ENCODE measurements around the gene TPSD1. TPM values are rescaled to one million over a fixed set of nuclear protein-coding genes. Genes with fewer than 3 reads are reported as not detected.
"Not testable (repeated sequence)": the region's sequence is repeated elsewhere in the genome, so short reads cannot be mapped to it uniquely, and the experiment has no call there.

TPSD1 gene
- total and polyA plus RNA-seq, 2 donors (not counting 1 experiment from before 2014, with no cell fraction given): not detected

- H4K20me1 ChIP-seq (ENCODE audit: control insufficient read depth, insufficient read depth, low read length, poor library complexity, severe bottlenecking); H3K4me3 Mint-ChIP-seq; H3K4me1 Mint-ChIP-seq; H3K4me3 ChIP-seq (ENCODE audit: control extremely low read depth in 1 of 5, extremely low read depth in 1 of 5, insufficient read depth in 1 of 5, low read depth in 2 of 5, low read length in 4 of 5); H3K9ac ChIP-seq (ENCODE audit: low read length); H3K27ac ChIP-seq (ENCODE audit: low read length in 2 of 2); H3K36me3 ChIP-seq (replicated peaks in 1 of 2; ENCODE audit: control extremely low read depth in 1 of 2, control insufficient read depth in 1 of 2, extremely low read depth in 1 of 2, insufficient read depth in 2 of 2, low read length in 1 of 2); CTCF ChIA-PET; H3K9me3 ChIP-seq (ENCODE audit: control extremely low read depth in 1 of 3, control insufficient read depth in 2 of 3, insufficient read depth in 1 of 3, low read length in 2 of 3); ATAC-seq (ENCODE audit: low read depth); intact Hi-C loops (cut with micrococcal nuclease); POLR2A ChIA-PET; DNase-seq; H3K4me2 ChIP-seq (replicated peaks; ENCODE audit: low read depth, low read length, poor library complexity, severe bottlenecking); H3K9me3 Mint-ChIP-seq (ENCODE audit: insufficient read depth); H3K4me1 ChIP-seq (ENCODE audit: control insufficient read depth in 2 of 2, insufficient read depth in 2 of 2, low read length in 2 of 2); H3K79me2 ChIP-seq (ENCODE audit: control insufficient read depth, insufficient read depth, low read length); H2AFZ ChIP-seq (ENCODE audit: insufficient read depth, low read depth, low read length, poor library complexity, severe bottlenecking); H3K27ac Mint-ChIP-seq: not testable (repeated sequence)
- 85% methylated on average over 14 of the region's 23 CpGs for WGBS (ENCODE audit: insufficient coverage)
- peaks cover 0 to 40% (median 8%) of the 10 kb centered on the region in 4 experiments for H3K27me3 ChIP-seq (replicated peaks in 1 of 4; ENCODE audit: control extremely low read depth in 1 of 4, control insufficient read depth in 3 of 4, insufficient read depth in 4 of 4, low read length in 3 of 4)
- H3K27me3 Mint-ChIP-seq: peaks cover 13% of the 10 kb centered on the region
Observed at GRCh38 chr16:1256296-1256873, 516 bp downstream of the TPSD1 start.

GRCh38 chr16:1256874-1257322 lies 1.0 kb downstream of the TPSD1 start:
- Mint-ChIP-seq H3K27ac (peak overlapping the region; percentile 29), H3K4me3 (no peak overlapping the region), H3K9me3 (ENCODE audit: insufficient read depth) (no peaks in the 10 kb centered on the region), H3K27me3 (peaks cover 16% of the 10 kb centered on the region), H3K4me1 (peaks cover 4% of the 10 kb centered on the region)
- no peak for DNase-seq
- no peak overlapping the region for H3K4me2 ChIP-seq (replicated peaks; ENCODE audit: low read depth, low read length, poor library complexity, severe bottlenecking)
- ChIA-PET CTCF (no interaction called here), POLR2A (no interaction called here)
- 82% methylated on average over 22 of the region's 22 CpGs for WGBS (ENCODE audit: insufficient coverage)
- ATAC-seq (ENCODE audit: low read depth): no peak
- no peak overlapping the region for H3K27ac ChIP-seq (ENCODE audit: low read length in 2 of 2)
- H3K9ac ChIP-seq (ENCODE audit: low read length): no peak overlapping the region
- no peak for TF ChIP-seq CTCF (IDR thresholded peaks at IDR 0.05)
- TF ChIP-seq EZH2 (IDR thresholded peaks at IDR 0.05; ENCODE audit: borderline replicate concordance, insufficient read depth, low read depth, low read length, poor library complexity, severe bottlenecking): no peak
- H3K79me2 ChIP-seq (ENCODE audit: control insufficient read depth, insufficient read depth, low read length): no peaks in the 10 kb centered on the region
- no peak overlapping the region for H2AFZ ChIP-seq (ENCODE audit: insufficient read depth, low read depth, low read length, poor library complexity, severe bottlenecking)
- H3K27me3 ChIP-seq (replicated peaks in 1 of 4; ENCODE audit: control extremely low read depth in 1 of 4, control insufficient read depth in 3 of 4, insufficient read depth in 4 of 4, low read length in 3 of 4): peaks cover 0 to 44% (median 9%) of the 10 kb centered on the region in 4 experiments
- intact Hi-C loops (cut with micrococcal nuclease): no loop called here
- H3K36me3 ChIP-seq (replicated peaks in 1 of 2; ENCODE audit: control extremely low read depth in 1 of 2, control insufficient read depth in 1 of 2, extremely low read depth in 1 of 2, insufficient read depth in 2 of 2, low read length in 1 of 2): no peaks in the 10 kb centered on the region
- H3K4me3 ChIP-seq (ENCODE audit: control extremely low read depth in 1 of 5, extremely low read depth in 1 of 5, insufficient read depth in 1 of 5, low read depth in 2 of 5, low read length in 4 of 5): no peak overlapping the region
- H3K9me3 ChIP-seq (ENCODE audit: control extremely low read depth in 1 of 3, control insufficient read depth in 2 of 3, insufficient read depth in 1 of 3, low read length in 2 of 3): peaks cover 0 to 7% (median 0%) of the 10 kb centered on the region in 3 donors
- H3K4me1 ChIP-seq (ENCODE audit: control insufficient read depth in 2 of 2, insufficient read depth in 2 of 2, low read length in 2 of 2): peaks cover 6 to 8% of the 10 kb centered on the region in 2 donors
- no peaks in the 10 kb centered on the region for H4K20me1 ChIP-seq (ENCODE audit: control insufficient read depth, insufficient read depth, low read length, poor library complexity, severe bottlenecking)
